ENCODE measurements around the gene PAOX. TPM values are rescaled to one million over a fixed set of nuclear protein-coding genes. Genes with fewer than 3 reads are reported as not detected.
A peak's percentile ranks its signal among the peaks of the same experiment; 100 is the strongest.

PAOX gene
- total and polyA plus RNA-seq, 9 of the 15 experiments (the other 6 are each of a cell fraction or from before 2014, with no cell fraction given) = 0.80 to 6.4 (median 2.6) TPM

- TF ChIP-seq SMAD4 (CRISPR knock-in tag; conservative IDR thresholded peaks at IDR 0.05) (peak; percentile 79), ZNF316 (IDR thresholded peaks at IDR 0.05) (peak; percentile 7; the same call in 1 of the 2 replicates), RFX5 (IDR thresholded peaks at IDR 0.05; ENCODE audit: low read depth, low read length) (no peak), RBM22 (IDR thresholded peaks at IDR 0.05; ENCODE audit: low read depth, low read length, poor library complexity, severe bottlenecking) (peak; percentile 48), NKRF (IDR thresholded peaks at IDR 0.05; ENCODE audit: borderline replicate concordance) (peak; percentile 64; the same call in 1 of the 2 replicates), PURB (CRISPR knock-in tag; IDR thresholded peaks at IDR 0.05; ENCODE audit: low read depth) (no peak), GTF2E2 (tag; IDR thresholded peaks at IDR 0.05) (peak; percentile 71; the same call in 1 of the 2 replicates), ZBTB26 (CRISPR knock-in tag; IDR thresholded peaks at IDR 0.05) (no peak), ZKSCAN3 (CRISPR knock-in tag; IDR thresholded peaks at IDR 0.05) (no peak), ZBTB7A (IDR thresholded peaks at IDR 0.05; ENCODE audit: borderline replicate concordance, control insufficient read depth, low read depth, low read length) (peak; percentile 75; the same call in 1 of the 2 replicates), SOX6 (IDR thresholded peaks at IDR 0.05) (peak; percentile 66; the same call in 1 of the 2 replicates), HMGN3 (IDR thresholded peaks at IDR 0.05; ENCODE audit: borderline replicate concordance, extremely low read depth, insufficient read length, low read depth, low read length) (peak; percentile 97), KDM5B (IDR thresholded peaks at IDR 0.05; ENCODE audit: insufficient replicate concordance, low read depth, low read length) (peak; percentile 60), ZNF347 (CRISPR knock-in tag; IDR thresholded peaks at IDR 0.05; ENCODE audit: low read depth) (no peak), BCOR (IDR thresholded peaks at IDR 0.05) (0 out of 2 replicates have a peak, but pooled peaks have one; percentile 7), MXI1 (IDR thresholded peaks at IDR 0.05; ENCODE audit: low read depth, low read length) (peak; percentile 60), CBFB (CRISPR knock-in tag; IDR thresholded peaks at IDR 0.05) (peak; percentile 84), ZBTB17 (CRISPR knock-in tag; IDR thresholded peaks at IDR 0.05) (no peak), FOXK2 (conservative IDR thresholded peaks at IDR 0.05 in 1 of 2, IDR thresholded peaks at IDR 0.05 in 1 of 2; ENCODE audit: low read depth in 2 of 2) (no peak), KLF13 (tag; IDR thresholded peaks at IDR 0.05; ENCODE audit: borderline replicate concordance, low read depth) (peak; percentile 61; the same call in 1 of the 2 replicates), MYC (IDR thresholded peaks at IDR 0.05; ENCODE audit: low read depth, low read length) (peak; percentile 99), MYC (CRISPR knock-in tag; IDR thresholded peaks at IDR 0.05; ENCODE audit: borderline replicate concordance, low read depth) (peak; percentile 82; the same call in 1 of the 2 replicates), MEIS2 (IDR thresholded peaks at IDR 0.05; ENCODE audit: partially characterized antibody) (peak; percentile 83), ATF7 (IDR thresholded peaks at IDR 0.05) (peak; percentile 80), SIN3A (IDR thresholded peaks at IDR 0.05; ENCODE audit: borderline replicate concordance in 2 of 2, control insufficient read depth in 1 of 2, low read depth in 2 of 2, low read length in 2 of 2) (peak in 1 of 2 experiments; percentile 84; a peak in 1 of 4 replicates), GTF2F1 (IDR thresholded peaks at IDR 0.05; ENCODE audit: low read depth, low read length) (peak; percentile 77; the same call in 1 of the 2 replicates), TGIF2 (CRISPR knock-in tag; IDR thresholded peaks at IDR 0.05) (0 out of 2 replicates have a peak, but pooled peaks have one; percentile 49)
Measured at GRCh38 chr10:133394064-133394663, 15.1 kb downstream of the PAOX start, which contains the start of gene MTG1 (continued).

Measured in K562 (cell line).